HG03558 (cell line): ENCODE measurements around the gene OR13J1.

Experiments
- ATAC-seq: cut with Tn5 transposase; IDR thresholded peaks from one replicate; pipeline ENCODE4 v1.9.1; 2021; ENCODE audit warnings: moderate number of reproducible peaks; ENCODE audit not compliant: unreplicated experiment; ENCODE audit errors: extremely low read depth

OR13J1 gene

DNA sequence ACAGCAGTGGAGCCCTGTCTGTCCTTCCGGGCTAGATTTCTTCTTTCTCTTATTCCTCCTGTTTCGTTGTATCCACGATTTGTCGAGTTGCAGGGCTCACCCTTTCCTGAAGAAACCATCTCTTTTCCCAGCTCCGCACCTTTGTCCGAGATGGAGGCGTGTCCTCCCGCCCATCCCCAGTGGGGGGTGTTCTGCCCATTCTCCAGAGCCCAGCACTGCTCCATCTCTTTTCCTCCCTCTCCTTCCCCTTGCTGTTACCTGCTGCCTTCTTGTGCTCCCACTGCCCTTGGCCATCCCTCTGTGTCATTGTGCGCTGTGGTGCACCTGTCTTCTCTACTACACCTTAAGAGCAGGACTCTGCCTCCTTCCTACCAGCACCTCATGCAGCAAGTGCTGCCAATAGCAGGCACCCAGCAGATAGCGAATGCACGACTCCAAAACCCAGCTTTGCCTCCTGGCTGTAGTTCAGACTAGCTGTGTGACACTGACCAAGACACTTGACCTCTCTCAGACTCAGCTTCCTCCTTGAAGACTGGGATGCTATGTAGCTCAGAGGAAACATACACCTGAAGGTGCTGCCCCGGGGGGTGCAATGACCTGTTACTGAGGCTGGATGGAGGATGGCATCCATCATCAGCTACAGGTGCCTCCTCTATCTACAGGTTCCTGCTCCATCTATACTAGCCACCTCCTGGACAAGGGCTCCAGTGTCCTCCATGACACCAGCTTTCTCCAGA, 8.9 kb downstream of the OR13J1 start:
- ATAC-seq: no peak

DNA sequence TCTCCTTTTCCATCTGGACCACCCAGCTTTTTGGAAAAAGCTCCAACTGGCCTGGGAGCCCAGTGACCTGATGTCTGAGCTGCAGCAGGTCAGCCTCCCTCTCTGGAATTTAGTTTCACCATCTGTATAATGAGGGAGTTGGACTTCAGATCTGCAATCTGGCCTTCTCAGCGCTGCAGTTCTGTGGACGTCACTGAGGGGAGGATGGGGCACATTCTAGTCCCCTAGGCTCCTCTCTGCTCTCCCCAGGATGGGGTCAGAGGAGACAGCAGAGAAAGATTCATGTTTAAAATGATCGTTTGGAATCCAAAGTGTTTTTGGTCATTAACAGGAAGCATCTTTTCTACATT, 10.2 kb downstream of the OR13J1 start:
- no peak for ATAC-seq

DNA sequence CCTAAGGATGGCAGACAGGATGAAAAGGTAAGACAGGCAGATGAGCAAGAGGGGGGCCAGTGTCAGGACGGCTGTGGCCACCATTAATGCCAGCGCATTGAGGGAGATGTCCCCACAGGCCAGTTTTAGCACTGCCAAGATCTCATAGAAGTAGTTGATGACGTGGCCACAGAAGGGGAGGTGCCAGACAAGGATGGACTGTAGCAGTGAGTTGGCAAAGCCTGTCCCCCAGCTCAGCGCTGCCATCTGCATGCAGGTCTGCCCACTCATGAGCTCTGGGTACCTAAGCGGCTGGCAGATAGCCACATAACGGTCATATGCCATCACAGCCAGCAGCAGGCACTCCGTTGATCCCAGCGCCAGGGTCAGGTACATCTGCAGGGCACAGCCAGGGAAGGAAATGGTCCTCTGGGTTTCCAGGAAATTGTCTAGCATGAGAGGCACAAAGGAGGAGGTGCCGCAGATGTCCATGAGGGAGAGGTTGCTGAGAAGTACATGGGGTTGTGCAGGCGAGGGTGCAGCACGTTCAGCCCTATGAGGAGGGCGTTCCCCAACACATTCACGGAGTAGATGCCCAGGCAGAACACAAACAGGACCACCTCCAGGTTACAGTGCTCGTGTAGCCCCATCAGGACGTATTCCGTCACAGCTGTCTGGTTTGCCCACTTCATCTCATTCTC, 10.8 kb downstream of the OR13J1 start:
- ATAC-seq: no peak

DNA sequence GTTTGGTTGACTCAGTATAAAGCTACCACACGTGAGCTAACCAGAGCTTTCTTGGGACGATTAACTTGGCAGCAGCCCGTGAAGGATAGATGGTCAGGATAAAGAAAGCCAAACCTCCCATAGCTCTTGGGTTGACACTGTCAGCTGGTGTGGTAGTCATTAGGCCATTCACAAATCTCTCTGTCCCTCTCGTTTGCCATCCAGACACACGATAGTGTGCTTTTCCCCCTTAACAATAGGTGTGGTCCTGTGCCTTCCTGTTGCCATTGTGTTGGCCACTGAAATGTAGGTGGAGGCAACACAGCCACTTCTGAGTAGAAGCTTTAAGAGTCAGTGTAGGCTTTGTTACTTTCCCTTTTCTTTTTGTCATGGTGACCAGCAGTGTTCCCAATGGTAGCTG, 11.7 kb downstream of the OR13J1 start:
- no peak for ATAC-seq

DNA sequence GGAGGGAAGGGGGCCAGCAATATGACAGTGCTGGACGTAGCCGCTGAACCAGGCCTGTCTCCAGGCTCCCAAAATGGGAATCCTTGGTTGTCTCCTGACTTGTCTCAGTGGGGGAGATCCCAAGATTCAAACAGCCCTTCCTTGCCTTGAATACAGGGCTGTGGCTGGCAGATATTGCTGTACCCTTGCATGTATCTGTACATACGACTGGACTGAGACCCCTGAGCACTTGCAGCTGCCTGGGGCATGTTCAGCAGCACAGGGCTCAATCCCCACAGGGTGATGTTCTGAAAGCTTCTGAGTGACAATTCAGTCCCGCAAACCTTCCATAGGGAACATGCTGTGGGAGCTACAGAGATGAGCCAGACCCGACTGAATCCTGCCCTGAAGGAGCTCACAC, 13.3 kb downstream of the OR13J1 start:
- no peak for ATAC-seq

DNA sequence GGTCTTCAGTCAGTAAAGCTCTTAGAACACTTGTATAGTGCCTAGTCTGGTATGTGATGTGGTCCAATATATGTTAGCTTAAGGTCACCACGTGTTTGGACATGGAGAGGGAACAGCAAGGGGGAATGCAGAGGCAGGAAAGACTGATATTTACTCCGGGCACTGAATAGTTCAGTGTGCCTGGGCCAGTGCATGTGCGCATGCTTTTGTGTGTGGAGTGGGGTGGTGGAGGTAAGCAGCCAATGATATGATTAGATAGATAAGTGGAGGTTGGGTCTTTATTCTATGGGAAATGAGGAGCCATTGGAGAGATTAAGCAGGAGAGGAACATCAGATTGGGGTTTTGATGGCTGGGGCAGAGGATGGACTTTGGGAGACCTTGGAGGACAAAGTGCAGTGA, 14.0 kb downstream of the OR13J1 start:
- ATAC-seq: no peak

DNA sequence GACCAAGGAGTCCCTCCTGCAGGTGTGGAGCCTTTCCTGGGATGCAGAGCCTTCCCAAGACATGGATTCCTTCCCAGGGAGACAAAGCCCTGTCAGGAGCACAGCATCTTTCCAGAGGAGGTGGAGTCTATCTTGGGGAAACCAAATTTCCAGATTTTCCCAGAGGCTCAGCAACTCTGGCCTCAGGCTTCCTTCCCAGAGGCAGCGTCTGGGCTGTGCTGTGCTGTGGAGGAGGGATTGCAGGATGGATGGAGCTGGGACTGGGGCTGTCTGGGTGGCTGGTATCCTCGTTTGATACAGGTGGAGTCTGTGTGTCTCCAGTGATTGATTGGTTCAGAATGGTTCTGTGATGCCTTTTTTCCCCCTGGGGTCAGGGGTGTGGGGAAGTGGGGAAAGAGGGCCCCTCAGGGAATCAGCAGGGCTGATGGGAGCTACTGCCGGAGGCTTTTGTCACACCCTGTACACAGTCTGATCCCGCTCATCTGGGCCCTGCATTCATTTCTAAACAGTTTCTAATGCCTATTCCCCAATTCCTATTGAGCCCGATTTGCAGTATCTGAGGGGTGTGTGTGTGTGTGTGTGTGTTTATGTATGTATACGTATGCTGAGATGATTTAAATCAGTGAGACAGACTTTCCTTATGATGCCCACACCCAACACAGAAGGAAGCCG, 16.0 kb downstream of the OR13J1 start:
- no peak for ATAC-seq

DNA sequence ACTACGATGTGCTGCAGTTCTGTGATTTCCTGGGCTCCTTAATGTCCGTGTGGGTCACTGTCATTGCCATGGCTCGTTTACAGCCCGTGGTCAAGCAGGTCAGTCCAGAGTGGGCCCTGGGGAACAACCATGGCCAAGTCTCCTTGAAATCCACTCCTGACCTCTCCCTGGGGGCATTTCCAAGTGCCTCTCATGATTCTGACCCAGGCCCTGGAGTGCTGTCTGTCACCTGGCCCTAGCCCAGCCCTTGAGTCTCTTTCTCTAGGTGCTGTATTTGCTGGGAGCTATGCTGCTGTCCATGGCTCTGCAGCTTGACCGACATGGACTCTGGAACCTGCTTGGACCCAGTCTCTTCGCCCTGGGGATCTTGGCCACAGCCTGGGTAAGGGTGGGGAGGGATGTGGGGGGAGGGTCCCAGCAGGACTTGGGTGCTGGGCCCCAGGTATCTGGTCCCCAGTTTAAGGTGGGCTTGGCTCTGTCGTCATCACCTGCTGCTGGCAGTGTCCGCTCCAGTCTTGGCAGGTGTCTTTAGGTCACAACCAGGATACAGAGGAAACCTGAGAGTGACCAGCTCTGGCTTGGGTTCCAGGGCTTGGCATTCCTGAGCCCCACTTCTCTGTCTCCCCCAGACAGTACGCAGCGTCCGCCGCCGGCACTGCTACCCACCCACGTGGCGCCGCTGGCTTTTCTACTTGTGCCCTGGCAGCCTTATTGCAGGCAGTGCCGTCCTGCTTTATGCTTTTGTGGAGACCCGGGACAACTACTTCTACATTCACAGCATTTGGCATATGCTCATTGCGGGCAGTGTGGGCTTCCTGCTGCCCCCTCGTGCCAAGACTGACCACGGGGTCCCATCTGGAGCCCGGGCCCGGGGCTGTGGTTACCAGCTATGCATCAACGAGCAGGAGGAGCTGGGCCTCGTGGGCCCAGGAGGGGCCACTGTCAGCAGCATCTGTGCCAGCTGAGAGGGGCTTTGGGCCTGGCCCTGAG, 17.0 kb downstream of the OR13J1 start:
- no peak for ATAC-seq

DNA sequence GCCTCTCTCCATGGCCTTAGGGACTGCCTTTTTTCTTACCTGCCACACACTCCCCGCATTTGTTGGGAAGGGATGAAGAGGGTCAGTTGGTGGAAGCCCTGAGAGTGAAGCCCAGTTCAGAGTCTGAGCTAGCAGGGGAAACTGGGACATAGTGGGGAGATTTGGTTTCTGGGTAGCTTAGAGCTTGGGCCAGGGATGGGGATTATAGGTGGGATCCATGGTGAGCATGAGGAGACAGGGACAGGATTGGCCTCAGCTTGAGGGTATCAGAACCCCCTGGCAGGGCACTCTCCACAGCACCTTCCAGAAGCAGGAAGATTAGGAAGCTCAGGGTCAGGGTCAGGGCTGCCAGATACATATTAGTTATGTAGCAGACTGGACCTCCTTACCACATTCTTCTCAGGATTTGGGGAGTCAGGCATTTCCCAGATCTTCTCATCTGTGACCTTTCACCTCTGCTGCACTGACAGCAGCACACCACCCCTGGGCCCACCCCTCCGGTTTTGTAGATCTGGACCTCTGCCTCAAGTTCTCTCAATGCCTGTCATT, 17.9 kb downstream of the OR13J1 start:
- ATAC-seq: no peak

DNA sequence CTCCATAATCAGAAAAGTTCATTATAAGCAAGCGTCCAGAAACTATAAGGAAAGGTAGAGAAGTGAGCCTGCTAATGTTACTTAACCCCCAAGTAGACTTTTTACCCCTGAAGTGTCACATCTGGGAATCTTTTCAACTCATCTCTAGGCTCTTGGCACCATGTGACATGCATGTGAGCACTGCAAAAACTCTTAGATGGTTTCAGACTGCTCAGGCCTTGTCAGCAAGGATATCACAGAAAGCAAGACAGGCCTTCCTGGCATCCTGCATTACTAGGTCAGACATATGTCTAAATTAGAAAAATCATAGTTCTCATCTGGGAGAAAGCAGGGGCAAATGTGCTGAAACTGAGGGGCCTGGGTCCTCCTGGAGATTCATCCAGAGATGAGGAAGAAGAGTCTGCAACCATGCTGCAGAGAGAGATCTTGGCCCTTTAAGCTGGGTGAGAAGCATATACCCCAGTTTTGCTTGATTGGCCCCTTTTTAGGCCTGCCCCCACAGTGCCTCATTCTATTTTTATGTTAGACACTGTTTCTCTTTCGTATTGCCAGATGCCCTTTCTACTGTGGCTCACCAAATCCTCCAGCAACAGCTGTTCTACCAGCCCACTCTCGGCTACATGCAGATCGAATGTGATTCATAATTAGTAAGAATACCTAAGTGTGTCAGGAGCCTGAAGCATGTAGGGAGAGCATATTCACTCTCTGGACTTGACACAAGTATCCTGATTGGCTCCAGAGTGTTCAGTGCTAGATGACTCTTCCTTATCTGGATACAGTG, 22.2 kb downstream of the OR13J1 start:
- ATAC-seq: peak; percentile 67

DNA sequence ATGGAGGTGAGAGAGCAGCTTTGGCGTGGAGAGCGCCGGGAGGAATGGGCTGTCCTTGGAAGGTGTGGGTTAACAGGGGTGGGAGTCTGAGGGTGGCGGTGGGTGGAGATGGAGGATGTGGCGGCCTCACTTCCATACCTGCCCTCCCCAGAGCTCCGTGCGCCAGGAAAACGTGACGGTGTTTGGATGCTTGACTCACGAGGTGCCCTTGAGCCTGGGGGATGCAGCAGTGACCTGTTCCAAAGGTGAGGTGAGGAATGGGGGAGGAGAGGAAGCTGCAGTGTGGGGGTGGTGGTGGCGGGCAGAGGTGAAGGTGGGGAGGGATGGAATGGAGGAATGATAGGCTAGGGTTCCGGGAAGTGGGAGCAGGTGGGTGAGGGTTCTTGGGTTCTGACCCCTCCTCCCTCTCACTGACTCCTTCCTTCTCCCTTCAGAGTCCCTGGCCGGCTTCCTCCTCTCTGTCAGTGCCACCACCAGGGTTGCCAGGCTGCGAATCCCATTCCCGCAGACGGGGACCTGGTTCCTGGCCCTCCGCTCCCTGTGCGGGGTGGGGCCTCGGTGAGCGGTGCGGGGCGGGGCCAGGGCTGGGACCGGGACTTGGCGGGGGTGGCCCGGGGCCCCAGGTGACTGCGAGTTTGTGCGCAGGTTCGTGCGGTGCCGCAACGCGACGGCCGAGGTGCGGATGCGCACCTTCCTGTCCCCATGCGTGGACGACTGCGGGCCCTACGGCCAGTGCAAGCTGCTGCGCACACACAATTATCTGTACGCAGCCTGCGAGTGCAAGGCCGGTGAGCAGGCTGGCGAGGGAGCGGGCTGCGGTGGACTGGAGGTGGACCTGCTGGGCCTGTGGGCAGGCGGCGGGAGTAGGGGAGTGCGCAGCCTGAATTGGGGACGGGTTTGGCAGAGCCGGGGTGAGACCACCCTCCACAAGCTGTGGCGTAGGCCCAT, 24.1 kb downstream of the OR13J1 start:
- ATAC-seq: no peak

DNA sequence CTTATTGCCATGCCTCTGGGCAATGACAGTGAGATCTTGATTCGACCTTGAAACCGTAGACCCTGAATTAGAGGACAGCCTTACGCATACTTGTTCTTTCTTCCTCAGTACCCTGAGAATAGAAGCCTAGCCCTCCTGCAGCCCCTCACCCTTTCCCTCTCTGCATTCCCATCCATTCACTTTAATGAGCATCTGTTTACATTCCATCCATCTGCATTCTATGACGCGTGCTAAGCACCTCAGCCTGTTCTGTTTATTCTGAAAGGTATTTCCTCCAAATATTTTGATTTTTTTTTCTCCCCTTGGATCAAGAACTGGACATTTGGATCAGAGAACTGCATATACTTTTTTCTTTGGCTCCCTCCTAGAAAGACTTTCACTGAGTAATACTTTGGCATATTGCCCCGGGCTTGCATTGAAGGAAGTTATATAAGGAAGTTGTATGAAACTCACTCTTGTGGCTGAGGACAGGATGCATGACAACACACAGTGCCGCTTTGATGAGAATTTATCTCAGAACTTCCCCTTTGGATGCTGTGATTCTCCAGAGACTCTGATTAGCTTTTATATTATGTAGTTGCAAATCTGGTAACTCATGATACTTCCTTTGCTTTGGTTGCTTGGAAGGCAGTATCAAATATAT, 25.5 kb downstream of the OR13J1 start:
- ATAC-seq: no peak

DNA sequence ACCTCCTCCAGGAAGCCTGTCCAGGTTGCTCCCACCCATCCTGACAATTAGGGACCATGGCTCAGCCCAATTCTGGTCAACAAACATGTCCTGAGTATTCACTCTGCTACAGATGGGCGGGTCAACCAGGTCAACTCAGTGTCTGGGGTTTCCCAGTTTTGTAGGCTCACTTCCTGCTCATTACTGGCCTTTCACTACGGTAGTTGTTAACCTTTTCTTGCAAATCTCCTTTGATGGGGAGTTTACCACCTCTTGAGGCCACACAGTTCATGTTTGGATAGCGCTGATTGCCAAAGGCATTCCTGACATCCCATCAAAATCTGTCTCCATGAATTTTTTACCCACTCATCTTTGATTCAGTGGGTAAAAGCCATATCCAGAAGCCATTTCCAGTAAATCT, 27.4 kb downstream of the OR13J1 start:
- ATAC-seq: no peak

DNA sequence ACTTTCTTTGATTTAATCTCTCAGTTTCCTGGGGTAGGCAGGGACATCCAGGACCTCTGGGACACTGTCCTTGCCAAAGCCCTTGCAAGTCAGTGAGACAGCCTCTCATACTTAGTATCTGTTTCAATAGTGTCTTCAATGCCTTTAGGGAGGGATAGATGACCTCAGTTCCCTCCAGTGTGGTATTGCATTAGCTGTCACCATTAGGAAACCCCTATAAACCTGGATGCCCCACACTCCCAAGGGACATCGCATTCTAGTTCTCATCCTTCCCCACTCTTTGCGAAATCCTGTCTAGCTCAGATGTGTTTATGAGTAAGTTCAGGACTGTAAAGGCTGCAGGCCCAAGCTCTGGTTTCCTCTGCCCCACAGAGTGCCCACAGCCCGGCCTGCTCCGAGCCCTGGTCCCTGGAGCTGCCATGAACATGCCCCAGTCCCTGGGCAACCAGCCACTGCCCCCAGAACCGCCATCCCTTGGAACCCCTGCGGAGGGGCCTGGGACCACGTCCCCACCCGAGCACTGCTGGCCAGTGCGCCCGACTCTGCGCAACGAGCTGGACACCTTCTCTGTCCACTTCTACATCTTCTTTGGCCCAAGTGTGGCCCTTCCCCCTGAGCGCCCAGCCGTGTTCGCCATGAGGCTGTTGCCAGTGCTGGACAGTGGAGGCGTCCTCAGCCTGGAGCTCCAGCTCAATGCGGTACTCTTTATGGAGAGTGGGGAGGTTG, 28.0 kb downstream of the OR13J1 start:
- no peak for ATAC-seq

DNA sequence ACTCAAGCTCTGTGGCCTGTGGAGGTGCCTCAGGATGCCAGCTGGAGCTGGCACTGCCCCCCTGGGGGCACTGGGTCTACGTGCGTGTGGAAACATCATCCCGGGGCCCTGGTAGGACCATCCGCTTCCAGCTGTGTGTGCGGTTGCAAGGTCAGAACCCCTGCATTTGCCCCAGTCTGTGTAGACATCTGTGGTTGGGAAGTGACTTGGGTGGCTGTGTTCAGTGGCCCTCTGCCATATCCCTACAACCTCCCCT, 28.6 kb downstream of the OR13J1 start:
- no peak for ATAC-seq

DNA sequence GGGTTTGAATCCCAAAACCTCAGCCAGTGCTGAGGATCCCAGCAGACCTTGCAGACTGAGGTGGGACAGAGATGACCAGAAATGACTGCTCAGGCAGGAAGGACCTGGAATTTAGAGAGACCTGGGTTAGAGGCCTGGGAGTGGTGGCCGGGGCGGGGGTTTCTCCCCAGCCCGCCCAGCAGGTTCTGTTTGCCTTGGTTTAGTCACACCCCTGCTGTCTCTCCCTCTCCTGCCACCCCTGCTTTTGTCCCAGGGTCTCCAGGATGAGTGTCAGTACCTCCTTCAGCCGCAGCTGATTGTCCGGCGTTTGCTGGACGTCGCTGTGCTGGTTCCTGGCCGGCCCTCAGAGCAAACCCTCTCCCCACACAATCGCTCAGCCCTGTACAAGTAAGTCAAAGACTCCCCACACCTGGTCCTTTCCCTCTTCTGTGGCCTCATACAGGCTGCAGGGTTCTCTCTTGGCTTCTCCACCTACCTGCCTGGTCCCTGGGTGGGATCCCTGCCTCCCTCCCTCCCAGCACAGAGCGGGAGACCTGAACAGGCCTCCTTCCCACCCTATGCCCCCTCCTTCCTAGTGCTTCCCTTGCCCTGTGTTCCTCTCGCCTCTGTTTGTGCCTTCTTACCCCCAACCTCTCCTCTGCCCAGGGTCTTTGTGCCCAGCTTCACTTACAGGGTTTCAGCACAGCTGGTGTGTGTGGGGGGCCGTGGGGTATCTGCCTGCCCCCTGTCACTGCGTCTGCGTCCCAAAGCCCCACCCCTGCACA, 29.1 kb downstream of the OR13J1 start:
- no peak for ATAC-seq

DNA sequence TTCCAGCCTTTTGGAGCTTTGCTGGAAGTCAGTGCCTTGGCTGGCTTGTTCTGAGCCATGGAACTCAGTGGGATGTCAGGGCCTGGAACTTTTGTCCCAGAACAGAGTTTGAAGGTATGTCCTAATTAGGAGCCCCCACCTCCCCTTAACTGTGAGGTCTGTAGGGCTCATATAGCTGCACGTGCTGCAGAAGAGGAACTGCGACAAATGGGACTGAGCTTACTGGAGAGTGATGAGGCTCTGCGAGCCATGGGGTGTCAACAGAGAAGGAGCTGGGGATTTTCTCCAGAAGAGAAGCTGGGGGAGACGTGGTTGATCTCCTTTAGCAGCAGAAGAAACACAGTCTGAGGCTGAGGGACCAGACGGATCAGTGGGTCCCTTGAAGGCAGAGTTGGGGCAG, 30.3 kb downstream of the OR13J1 start:
- ATAC-seq: no peak
